ENCODE results near the gene RSPO3.

- TF ChIP-seq L3MBTL2 (conservative IDR thresholded peaks at IDR 0.05) (no peak), FOXM1 (IDR thresholded peaks at IDR 0.05; ENCODE audit: borderline replicate concordance) (no peak), SUZ12 (IDR thresholded peaks at IDR 0.05) (no peak), SP1 (IDR thresholded peaks at IDR 0.05) (no peak), FOXK2 (IDR thresholded peaks at IDR 0.05) (no peak), ARNT (IDR thresholded peaks at IDR 0.05) (no peak), NFRKB (IDR thresholded peaks at IDR 0.05) (no peak), FOXA1 (IDR thresholded peaks at IDR 0.05) (no peak), TARDBP (IDR thresholded peaks at IDR 0.05) (no peak)
Measured at GRCh38 chr6:127121637-127121960, 3.1 kb downstream of the RSPO3 start.

All from HEK293T (cell line).